BE2C (cell line): ENCODE measurements around the gene HEYL.

Experiments used
- DNase-seq: peaks from one replicate; pipeline ENCODE4 v3.0.0-alpha.2; 2020
- H3K27me3 ChIP-seq: fragments of 250-450 bp; sonication (Bioruptor Pico); 2 replicates; pipeline ENCODE4 v1.5.1; 2020; ENCODE audit warnings: mild to moderate bottlenecking
- H3K36me3 ChIP-seq: fragments of 250-450 bp; sonication (Bioruptor Pico); 2 replicates; pipeline ENCODE4 v1.5.1; 2020; ENCODE audit warnings: mild to moderate bottlenecking
- H3K4me1 ChIP-seq: fragments of 250-450 bp; sonication (Bioruptor Pico); 2 replicates; pipeline ENCODE4 v1.5.1; 2020
- H3K4me3 ChIP-seq: 2 replicates; pipeline ENCODE4 v1.5.1; 2011; ENCODE audit warnings: low read depth, low read length
- H3K9me3 ChIP-seq: fragments of 250-450 bp; sonication (Bioruptor Pico); 2 replicates; pipeline ENCODE4 v1.5.1; 2020
- TF ChIP-seq, protein P1 (sequence below): IDR thresholded peaks from 2 replicates; pipeline ENCODE4 v1.5.1; 2012; ENCODE audit warnings: mild to moderate bottlenecking, low read depth, low read length

Gene HEYL

DNA sequence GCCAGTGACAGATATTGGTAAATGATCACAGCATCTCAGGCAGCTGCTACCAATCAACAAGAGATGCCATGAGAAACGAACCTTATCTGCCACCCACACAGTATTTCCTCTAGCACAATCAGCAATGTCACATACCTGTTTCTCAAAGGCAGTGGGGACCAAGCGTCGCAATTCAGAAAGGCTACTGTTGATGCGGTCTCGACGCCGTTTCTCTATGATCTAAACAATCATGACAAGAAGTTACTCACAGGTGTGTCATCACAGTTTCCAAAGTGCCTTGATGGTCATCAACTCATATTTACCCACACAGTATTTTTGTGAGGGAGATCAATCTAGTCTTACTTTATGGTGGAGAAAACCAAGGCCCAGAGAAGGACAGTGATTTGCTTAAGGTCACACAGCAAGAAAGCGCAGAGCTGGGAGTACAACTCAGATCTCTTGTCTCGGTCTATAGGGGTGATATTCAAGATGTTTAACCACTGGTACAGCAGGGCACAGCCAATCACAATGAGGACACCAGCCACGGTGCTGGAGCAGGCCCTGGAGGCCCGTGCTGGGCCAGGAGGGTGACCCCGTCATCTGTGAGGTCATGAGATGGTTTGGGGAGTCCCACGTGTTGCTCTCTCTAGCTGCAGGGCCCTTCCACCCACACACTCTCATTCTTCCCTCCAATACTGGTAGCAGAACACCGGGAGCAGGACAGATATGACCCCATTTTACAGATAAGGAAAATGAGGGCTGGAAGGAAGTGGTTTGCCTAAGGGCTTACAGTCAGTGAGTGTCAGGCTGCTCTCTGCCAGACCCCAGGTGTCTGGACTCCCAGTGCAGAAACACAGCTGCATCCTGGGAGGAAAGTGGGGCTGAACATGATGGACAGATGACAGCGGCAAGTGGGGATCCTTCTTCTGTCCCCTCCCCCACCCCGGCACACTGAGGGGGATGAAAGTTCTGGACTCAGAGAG is 7.8 kb downstream of the HEYL start:
- no peaks in the 10 kb centered on the region for H3K9me3 ChIP-seq
- TF ChIP-seq, protein P1, sequence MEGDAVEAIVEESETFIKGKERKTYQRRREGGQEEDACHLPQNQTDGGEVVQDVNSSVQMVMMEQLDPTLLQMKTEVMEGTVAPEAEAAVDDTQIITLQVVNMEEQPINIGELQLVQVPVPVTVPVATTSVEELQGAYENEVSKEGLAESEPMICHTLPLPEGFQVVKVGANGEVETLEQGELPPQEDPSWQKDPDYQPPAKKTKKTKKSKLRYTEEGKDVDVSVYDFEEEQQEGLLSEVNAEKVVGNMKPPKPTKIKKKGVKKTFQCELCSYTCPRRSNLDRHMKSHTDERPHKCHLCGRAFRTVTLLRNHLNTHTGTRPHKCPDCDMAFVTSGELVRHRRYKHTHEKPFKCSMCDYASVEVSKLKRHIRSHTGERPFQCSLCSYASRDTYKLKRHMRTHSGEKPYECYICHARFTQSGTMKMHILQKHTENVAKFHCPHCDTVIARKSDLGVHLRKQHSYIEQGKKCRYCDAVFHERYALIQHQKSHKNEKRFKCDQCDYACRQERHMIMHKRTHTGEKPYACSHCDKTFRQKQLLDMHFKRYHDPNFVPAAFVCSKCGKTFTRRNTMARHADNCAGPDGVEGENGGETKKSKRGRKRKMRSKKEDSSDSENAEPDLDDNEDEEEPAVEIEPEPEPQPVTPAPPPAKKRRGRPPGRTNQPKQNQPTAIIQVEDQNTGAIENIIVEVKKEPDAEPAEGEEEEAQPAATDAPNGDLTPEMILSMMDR = no peak
- H3K4me3 ChIP-seq = no peak overlapping the region
- H3K27me3 ChIP-seq = no peaks in the 10 kb centered on the region
- H3K4me1 ChIP-seq = peaks cover 6% of the 10 kb centered on the region; the same call in 1 of the 2 replicates
- H3K36me3 ChIP-seq = no peaks in the 10 kb centered on the region
- DNase-seq = no peak

DNA sequence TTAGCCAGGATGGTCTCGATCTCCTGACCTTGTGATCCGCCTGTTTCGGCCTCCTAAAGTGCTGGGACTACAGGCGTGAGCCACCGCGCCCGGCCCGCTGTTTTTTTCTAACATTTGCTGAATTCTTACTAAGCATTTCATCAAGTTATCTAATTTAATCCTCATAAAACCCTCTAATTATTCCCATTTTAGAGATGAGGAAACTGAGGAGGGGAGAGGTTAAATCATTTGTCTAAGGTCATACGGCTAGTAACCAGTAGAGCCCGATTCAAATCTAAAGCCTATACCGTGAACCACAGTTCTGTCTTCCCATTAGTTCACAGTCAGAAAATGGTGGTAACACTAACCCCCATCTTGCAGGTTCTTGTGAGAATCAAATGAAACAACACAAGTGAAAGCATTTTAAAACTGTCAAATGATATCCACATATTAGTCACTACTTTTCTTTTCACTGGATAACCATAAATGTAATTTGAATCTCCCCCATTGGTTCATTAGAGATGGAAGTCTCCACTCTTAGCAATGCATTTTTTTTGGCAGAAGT is 10.6 kb downstream of the HEYL start:
- H3K4me3 ChIP-seq = no peak overlapping the region
- no peaks in the 10 kb centered on the region for H3K9me3 ChIP-seq
- peaks cover 17% of the 10 kb centered on the region for H3K4me1 ChIP-seq
- TF ChIP-seq, protein P1 = no peak
- H3K36me3 ChIP-seq = no peaks in the 10 kb centered on the region
- DNase-seq = no peak
- H3K27me3 ChIP-seq = no peaks in the 10 kb centered on the region

DNA sequence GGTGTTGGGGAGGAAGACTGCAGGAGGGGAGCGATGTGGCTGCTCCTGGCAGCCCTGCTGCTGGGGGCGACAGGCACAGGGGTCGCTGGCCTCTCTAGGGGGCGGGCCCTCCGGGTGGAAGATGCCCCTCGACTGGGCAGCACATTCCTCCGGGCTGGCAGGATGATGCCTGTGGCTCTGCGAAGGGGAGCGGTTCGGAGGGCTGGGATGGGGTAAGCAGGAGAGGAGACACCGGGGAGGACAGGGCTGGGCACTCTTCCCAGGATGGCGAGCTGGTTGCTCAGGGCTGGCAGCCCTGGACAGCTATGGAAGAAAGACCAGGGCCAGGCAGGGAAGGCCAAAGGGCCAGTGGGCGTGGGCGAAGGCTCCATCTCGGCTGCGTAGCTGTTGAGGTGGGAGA is 12.8 kb downstream of the HEYL start:
- H3K4me1 ChIP-seq = peaks cover 17% of the 10 kb centered on the region
- no peaks in the 10 kb centered on the region for H3K27me3 ChIP-seq
- no peak for DNase-seq
- H3K4me3 ChIP-seq = no peak overlapping the region
- H3K9me3 ChIP-seq = no peaks in the 10 kb centered on the region
- TF ChIP-seq, protein P1 = no peak
- H3K36me3 ChIP-seq = no peaks in the 10 kb centered on the region

DNA sequence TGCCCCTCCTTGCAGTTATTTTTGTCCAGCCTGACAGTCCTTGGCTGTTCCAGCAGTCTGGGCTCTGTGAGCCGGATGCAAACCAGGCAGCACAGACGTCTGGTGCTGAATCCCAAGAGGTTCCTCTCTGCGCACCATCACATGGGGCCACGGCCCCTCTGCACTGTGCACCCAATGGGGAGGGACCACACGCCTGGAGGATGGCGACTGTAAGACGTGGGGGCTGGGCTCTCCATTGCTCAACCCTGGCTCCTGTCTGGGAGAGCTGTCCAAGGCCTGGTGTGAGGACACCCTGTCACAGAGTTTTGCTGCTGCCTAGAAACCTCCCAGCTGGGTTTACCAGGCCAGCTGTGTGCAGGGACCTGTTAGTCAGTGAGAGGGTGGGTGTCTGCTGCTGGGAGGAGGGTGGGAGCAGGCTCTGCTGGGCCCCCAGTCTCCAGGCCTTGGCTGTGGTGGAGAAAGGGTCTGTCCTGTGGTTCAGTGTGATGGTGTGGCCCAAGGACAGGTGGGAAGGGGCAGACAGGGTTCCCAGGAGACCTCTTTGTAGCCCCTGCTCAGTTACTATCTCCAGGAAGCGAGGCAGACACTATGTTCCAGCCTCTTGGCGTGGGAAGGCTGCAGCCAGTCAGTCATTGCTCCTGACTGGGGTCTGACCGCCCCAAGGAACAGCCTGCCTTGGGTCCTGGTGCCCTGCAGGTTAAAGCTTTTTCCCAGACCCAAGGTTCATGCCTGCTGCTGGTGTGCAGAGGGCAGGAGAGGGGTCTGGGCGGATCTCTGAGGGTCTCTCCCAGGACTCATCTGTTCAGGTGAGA is 13.8 kb downstream of the HEYL start:
- Histone ChIP-seq H3K4me3 (peak overlapping the region; percentile 41), H3K27me3 (no peaks in the 10 kb centered on the region), H3K36me3 (no peaks in the 10 kb centered on the region), H3K9me3 (no peaks in the 10 kb centered on the region), H3K4me1 (peaks cover 17% of the 10 kb centered on the region)
- peak; percentile 92 for DNase-seq
- TF ChIP-seq, protein P1 = no peak

DNA sequence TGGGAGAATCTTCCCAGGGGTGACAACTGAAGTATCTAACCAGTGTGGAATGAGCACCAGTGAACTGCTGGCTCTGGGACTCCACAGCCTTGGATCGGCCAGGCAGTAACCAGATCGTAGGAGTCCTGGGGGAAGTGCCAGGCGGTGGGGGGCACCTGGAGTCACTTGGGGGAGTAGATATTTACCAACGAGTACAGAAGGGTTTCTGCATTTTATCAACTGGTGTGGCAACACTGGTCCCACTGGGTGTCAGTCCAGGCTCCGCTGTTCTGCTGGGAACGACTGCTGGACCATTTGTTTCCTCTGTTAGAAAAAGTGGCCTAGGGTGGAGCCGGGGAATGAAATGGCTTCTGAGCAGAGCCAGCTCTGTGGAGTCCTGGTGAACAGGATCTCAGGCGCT is 14.4 kb downstream of the HEYL start:
- TF ChIP-seq, protein P1 = no peak
- no peak for DNase-seq
- H3K4me1 ChIP-seq = peaks cover 17% of the 10 kb centered on the region

More for the DNA sequence above, 14.4 kb downstream of the HEYL start:
- Histone ChIP-seq H3K36me3 (no peaks in the 10 kb centered on the region), H3K9me3 (no peaks in the 10 kb centered on the region), H3K27me3 (no peaks in the 10 kb centered on the region), H3K4me3 (peak overlapping the region; percentile 41)
